Measurements from ENCODE around the gene ZNF544.

The ZNF544 gene

GRCh38 chr19:58213075-58213369 lies 15.7 kb upstream of the ZNF544 start:
- H3K36me3 ChIP-seq (ENCODE audit: control insufficient read depth, insufficient read depth, low read length) = peaks cover 28% of the 10 kb centered on the region
- no peak overlapping the region for H3K4ac ChIP-seq (ENCODE audit: low read depth, low read length)
- H4K8ac ChIP-seq (ENCODE audit: low read depth, low read length) = no peak overlapping the region
- H3K4me3 ChIP-seq (ENCODE audit: low read length) = peak overlapping the region; percentile 2
- H3K27ac ChIP-seq (ENCODE audit: low read depth, low read length) = no peak overlapping the region
- H3K18ac ChIP-seq (ENCODE audit: low read length) = no peak overlapping the region
- WGBS (ENCODE audit: extremely low coverage, insufficient coverage, low lambda C conversion rate) = no CpG with 5 or more reads among the region's 1 CpG
- no peak overlapping the region for H3K56ac ChIP-seq (ENCODE audit: low read length)
- no peak overlapping the region for H2AK5ac ChIP-seq (ENCODE audit: low read length)
- DNase-seq = no peak
- H2BK120ac ChIP-seq (ENCODE audit: low read depth, low read length) = no peak overlapping the region
- no peak overlapping the region for H4K5ac ChIP-seq (ENCODE audit: low read length)
- no peaks in the 10 kb centered on the region for H3K4me1 ChIP-seq (ENCODE audit: control insufficient read depth, low read depth, low read length)
- H3K79me1 ChIP-seq (ENCODE audit: low read length) = no peaks in the 10 kb centered on the region
- no peak overlapping the region for H3K4me2 ChIP-seq (ENCODE audit: low read length)
- no peak overlapping the region for H3K9ac ChIP-seq (ENCODE audit: low read length)
- no peak overlapping the region for H2BK15ac ChIP-seq (replicated peaks; ENCODE audit: low read depth)
- no peaks in the 10 kb centered on the region for H3K79me2 ChIP-seq (ENCODE audit: control insufficient read depth, insufficient read depth, low read length)
- no peaks in the 10 kb centered on the region for H3K27me3 ChIP-seq (ENCODE audit: insufficient read depth, low read length, poor library complexity)
- no peak overlapping the region for H2BK5ac ChIP-seq (ENCODE audit: low read length)
- H3K23ac ChIP-seq (ENCODE audit: low read length) = no peak overlapping the region

- H2BK15ac ChIP-seq (replicated peaks; ENCODE audit: low read depth) = no peak overlapping the region
- no CpG with 5 or more reads among the region's 34 CpGs for WGBS (ENCODE audit: extremely low coverage, insufficient coverage, low lambda C conversion rate)
- H4K5ac ChIP-seq (ENCODE audit: low read length) = no peak overlapping the region
- H3K4me1 ChIP-seq (ENCODE audit: control insufficient read depth, low read depth, low read length) = no peaks in the 10 kb centered on the region
- no peaks in the 10 kb centered on the region for H3K79me1 ChIP-seq (ENCODE audit: low read length)
- H3K56ac ChIP-seq (ENCODE audit: low read length) = no peak overlapping the region
- H3K27me3 ChIP-seq (ENCODE audit: insufficient read depth, low read length, poor library complexity) = no peaks in the 10 kb centered on the region
- H3K9ac ChIP-seq (ENCODE audit: low read length) = no peak overlapping the region
- no peak overlapping the region for H2AK5ac ChIP-seq (ENCODE audit: low read length)
- H3K4me3 ChIP-seq (ENCODE audit: low read length) = no peak overlapping the region
- no peak overlapping the region for H3K4me2 ChIP-seq (ENCODE audit: low read length)
- H4K8ac ChIP-seq (ENCODE audit: low read depth, low read length) = no peak overlapping the region
- H2BK5ac ChIP-seq (ENCODE audit: low read length) = no peak overlapping the region
- no peak overlapping the region for H2BK120ac ChIP-seq (ENCODE audit: low read depth, low read length)
- DNase-seq = no peak
- no peak overlapping the region for H3K4ac ChIP-seq (ENCODE audit: low read depth, low read length)
- no peaks in the 10 kb centered on the region for H3K79me2 ChIP-seq (ENCODE audit: control insufficient read depth, insufficient read depth, low read length)
- H3K18ac ChIP-seq (ENCODE audit: low read length) = no peak overlapping the region
- no peak overlapping the region for H3K23ac ChIP-seq (ENCODE audit: low read length)
- H3K27ac ChIP-seq (ENCODE audit: low read depth, low read length) = no peak overlapping the region
- H3K36me3 ChIP-seq (ENCODE audit: control insufficient read depth, insufficient read depth, low read length) = peaks cover 10% of the 10 kb centered on the region
Measured at GRCh38 chr19:58217069-58217481, 11.6 kb upstream of the ZNF544 start.

- H3K4me1 ChIP-seq (ENCODE audit: control insufficient read depth, low read depth, low read length) = no peaks in the 10 kb centered on the region
- H3K4ac ChIP-seq (ENCODE audit: low read depth, low read length) = no peak overlapping the region
- no peak overlapping the region for H4K5ac ChIP-seq (ENCODE audit: low read length)
- no peak overlapping the region for H2AK5ac ChIP-seq (ENCODE audit: low read length)
- no CpG with 5 or more reads among the region's 25 CpGs for WGBS (ENCODE audit: extremely low coverage, insufficient coverage, low lambda C conversion rate)
- no peak overlapping the region for H2BK15ac ChIP-seq (replicated peaks; ENCODE audit: low read depth)
- no peaks in the 10 kb centered on the region for H3K79me1 ChIP-seq (ENCODE audit: low read length)
- no peak overlapping the region for H4K8ac ChIP-seq (ENCODE audit: low read depth, low read length)
- H3K4me3 ChIP-seq (ENCODE audit: low read length) = no peak overlapping the region
- no peak for DNase-seq
- no peak overlapping the region for H2BK5ac ChIP-seq (ENCODE audit: low read length)
- no peak overlapping the region for H3K27ac ChIP-seq (ENCODE audit: low read depth, low read length)
- peaks cover 3% of the 10 kb centered on the region for H3K36me3 ChIP-seq (ENCODE audit: control insufficient read depth, insufficient read depth, low read length)
- no peak overlapping the region for H3K56ac ChIP-seq (ENCODE audit: low read length)
- H3K79me2 ChIP-seq (ENCODE audit: control insufficient read depth, insufficient read depth, low read length) = no peaks in the 10 kb centered on the region
- no peaks in the 10 kb centered on the region for H3K27me3 ChIP-seq (ENCODE audit: insufficient read depth, low read length, poor library complexity)
- H3K4me2 ChIP-seq (ENCODE audit: low read length) = no peak overlapping the region
- no peak overlapping the region for H2BK120ac ChIP-seq (ENCODE audit: low read depth, low read length)
- no peak overlapping the region for H3K9ac ChIP-seq (ENCODE audit: low read length)
- no peak overlapping the region for H3K18ac ChIP-seq (ENCODE audit: low read length)
- no peak overlapping the region for H3K23ac ChIP-seq (ENCODE audit: low read length)
Measured at GRCh38 chr19:58217607-58218391, 10.9 kb upstream of the ZNF544 start.

- no peak overlapping the region for H2BK15ac ChIP-seq (replicated peaks; ENCODE audit: low read depth)
- no peaks in the 10 kb centered on the region for H3K79me1 ChIP-seq (ENCODE audit: low read length)
- H4K5ac ChIP-seq (ENCODE audit: low read length) = no peak overlapping the region
- no peak overlapping the region for H3K4me3 ChIP-seq (ENCODE audit: low read length)
- H3K79me2 ChIP-seq (ENCODE audit: control insufficient read depth, insufficient read depth, low read length) = no peaks in the 10 kb centered on the region
- H3K4me2 ChIP-seq (ENCODE audit: low read length) = no peak overlapping the region
- no peak overlapping the region for H2AK5ac ChIP-seq (ENCODE audit: low read length)
- no peak overlapping the region for H4K8ac ChIP-seq (ENCODE audit: low read depth, low read length)
- no peaks in the 10 kb centered on the region for H3K4me1 ChIP-seq (ENCODE audit: control insufficient read depth, low read depth, low read length)
- H2BK5ac ChIP-seq (ENCODE audit: low read length) = no peak overlapping the region
- H3K23ac ChIP-seq (ENCODE audit: low read length) = no peak overlapping the region
- WGBS (ENCODE audit: extremely low coverage, insufficient coverage, low lambda C conversion rate) = no CpG with 5 or more reads among the region's 9 CpGs
- no peak overlapping the region for H3K9ac ChIP-seq (ENCODE audit: low read length)
- no peak overlapping the region for H2BK120ac ChIP-seq (ENCODE audit: low read depth, low read length)
- DNase-seq = peak; percentile 68
- H3K18ac ChIP-seq (ENCODE audit: low read length) = no peak overlapping the region
- H3K56ac ChIP-seq (ENCODE audit: low read length) = no peak overlapping the region
- no peak overlapping the region for H3K27ac ChIP-seq (ENCODE audit: low read depth, low read length)
- no peaks in the 10 kb centered on the region for H3K27me3 ChIP-seq (ENCODE audit: insufficient read depth, low read length, poor library complexity)
- no peak overlapping the region for H3K4ac ChIP-seq (ENCODE audit: low read depth, low read length)
- no peaks in the 10 kb centered on the region for H3K36me3 ChIP-seq (ENCODE audit: control insufficient read depth, insufficient read depth, low read length)
Measured at GRCh38 chr19:58218899-58219298, 9.8 kb upstream of the ZNF544 start.

GRCh38 chr19:58227964-58228584 lies 640 bp upstream of the ZNF544 start:
- peak overlapping the region; percentile 92 for H3K9ac ChIP-seq (ENCODE audit: low read length)
- peak overlapping the region; percentile 88 for H3K27ac ChIP-seq (ENCODE audit: low read depth, low read length)
- H2BK15ac ChIP-seq (replicated peaks; ENCODE audit: low read depth) = no peak overlapping the region
- H4K8ac ChIP-seq (ENCODE audit: low read depth, low read length) = peak overlapping the region; percentile 81
- no peak overlapping the region for H2AK5ac ChIP-seq (ENCODE audit: low read length)
- H3K23ac ChIP-seq (ENCODE audit: low read length) = no peak overlapping the region
- peak overlapping the region; percentile 85 for H3K18ac ChIP-seq (ENCODE audit: low read length)
- H3K56ac ChIP-seq (ENCODE audit: low read length) = peak overlapping the region; percentile 87
- H3K27me3 ChIP-seq (ENCODE audit: insufficient read depth, low read length, poor library complexity) = no peaks in the 10 kb centered on the region
- peak overlapping the region; percentile 91 for H3K4me2 ChIP-seq (ENCODE audit: low read length)
- H2BK120ac ChIP-seq (ENCODE audit: low read depth, low read length) = no peak overlapping the region
- peak overlapping the region; percentile 43 for H2BK5ac ChIP-seq (ENCODE audit: low read length)
- H3K4me1 ChIP-seq (ENCODE audit: control insufficient read depth, low read depth, low read length) = peaks cover 9% of the 10 kb centered on the region
- H3K79me2 ChIP-seq (ENCODE audit: control insufficient read depth, insufficient read depth, low read length) = peaks cover 18% of the 10 kb centered on the region
- WGBS (ENCODE audit: extremely low coverage, insufficient coverage, low lambda C conversion rate) = no CpG with 5 or more reads among the region's 23 CpGs
- H3K79me1 ChIP-seq (ENCODE audit: low read length) = peaks cover 20% of the 10 kb centered on the region
- peak overlapping the region; percentile 12 for H4K5ac ChIP-seq (ENCODE audit: low read length)
- peak overlapping the region; percentile 77 for H3K4ac ChIP-seq (ENCODE audit: low read depth, low read length)
- peaks cover 17% of the 10 kb centered on the region for H3K36me3 ChIP-seq (ENCODE audit: control insufficient read depth, insufficient read depth, low read length)
- peak; percentile 25 for DNase-seq
- peak overlapping the region; percentile 92 for H3K4me3 ChIP-seq (ENCODE audit: low read length)

Measured in mesendoderm (in vitro differentiated cells).